Neural progenitor cell (in vitro differentiated cells): ENCODE results near the gene TTC39C. TPM values are rescaled to one million over a fixed set of nuclear protein-coding genes. Genes with fewer than 3 reads are reported as not detected.

Experiments
- DNase-seq: peaks from one replicate; pipeline ENCODE4 v3.0.0-alpha.2; 2016; ENCODE audit warnings: low spot score
- H2AFZ ChIP-seq: fragments of 200-600 bp; sonication (generic); replicated peaks from 2 replicates; pipeline ENCODE4 v1.6.1; 2016; ENCODE audit warnings: antibody characterized with exemption
- H3F3A ChIP-seq: fragments of 200-600 bp; sonication (generic); 2 replicates; pipeline ENCODE4 v1.6.1; 2016; ENCODE audit warnings: antibody characterized with exemption, low read depth
- H3K27ac ChIP-seq: fragments of 200-600 bp; sonication (generic); 2 replicates; pipeline ENCODE4 v1.5.1; 2016; ENCODE audit warnings: mild to moderate bottlenecking
- H3K27me3 ChIP-seq: fragments of 200-600 bp; sonication (generic); 2 replicates; pipeline ENCODE4 v1.6.1; 2016; ENCODE audit warnings: mild to moderate bottlenecking, moderate library complexity
- H3K36me3 ChIP-seq: fragments of 200-600 bp; sonication (generic); 2 replicates; pipeline ENCODE4 v1.5.1; 2016
- H3K4me1 ChIP-seq: fragments of 200-600 bp; sonication (generic); 2 replicates; pipeline ENCODE4 v1.6.1; 2016; ENCODE audit warnings: mixed run types
- H3K4me2 ChIP-seq: fragments of 200-600 bp; sonication (generic); 2 replicates; pipeline ENCODE4 v1.6.1; 2016
- H3K4me3 ChIP-seq: fragments of 200-600 bp; sonication (generic); 2 replicates; pipeline ENCODE4 v1.5.1; 2016
- H3K79me2 ChIP-seq: fragments of 200-600 bp; sonication (generic); 2 replicates; pipeline ENCODE4 v1.6.1; 2016; ENCODE audit warnings: low read depth
- H3K9ac ChIP-seq: fragments of 200-600 bp; sonication (generic); 2 replicates; pipeline ENCODE4 v1.6.1; 2016
- H3K9me3 ChIP-seq: fragments of 200-600 bp; sonication (generic); 2 replicates; pipeline ENCODE4 v1.5.1; 2016; ENCODE audit warnings: low read depth
- H4K20me1 ChIP-seq: fragments of 200-600 bp; sonication (generic); 2 replicates; pipeline ENCODE4 v1.6.1; 2016; ENCODE audit warnings: low read depth
- H3K27ac Mint-ChIP-seq: 3 replicates; pipeline ENCODE4 v1.8.0; 2021; ENCODE audit warnings: mixed read lengths
- H3K27me3 Mint-ChIP-seq: 2 replicates; pipeline ENCODE4 v1.8.0; 2022; ENCODE audit warnings: low read depth, mild to moderate bottlenecking, inconsistent platforms, moderate library complexity, mixed read lengths; ENCODE audit not compliant: insufficient read depth
- H3K36me3 Mint-ChIP-seq: 3 replicates; pipeline ENCODE4 v1.8.0; 2021; ENCODE audit warnings: mixed read lengths
- H3K4me1 Mint-ChIP-seq: 3 replicates; pipeline ENCODE4 v1.8.0; 2021; ENCODE audit warnings: mixed read lengths
- H3K4me3 Mint-ChIP-seq: 3 replicates; pipeline ENCODE4 v1.8.0; 2021; ENCODE audit warnings: mild to moderate bottlenecking, moderate library complexity, mixed read lengths
- H3K9me3 Mint-ChIP-seq: 3 replicates; pipeline ENCODE4 v1.8.0; 2020; ENCODE audit warnings: mixed read lengths
- EZH2 ChIP-seq: fragments of 200-600 bp; sonication (generic); IDR thresholded peaks from 2 replicates; pipeline ENCODE4 v1.6.1; 2017; ENCODE audit warnings: antibody characterized with exemption, mild to moderate bottlenecking, moderate library complexity
- EZH2phosphoT487 ChIP-seq: fragments of 200-600 bp; sonication (generic); IDR thresholded peaks from 2 replicates; pipeline ENCODE4 v1.6.1; 2017; ENCODE audit warnings: antibody characterized with exemption
- total RNA-seq: library from RNA; depleted of rRNA; stranded (reverse); fragments of >200 nt; gene quantifications from 2 replicates; pipeline ENCODE4 v1.2.3, GENCODE V29; 2015; ENCODE audit warnings: low replicate concordance
- TF ChIP-seq, protein P1 (sequence below): fragments of 200-600 bp; sonication (generic); IDR thresholded peaks from 2 replicates; pipeline ENCODE4 v1.5.1; 2017; ENCODE audit warnings: antibody characterized with exemption, mild to moderate bottlenecking

TTC39C gene
- total RNA-seq, 1 donor from 2014 or later = 27.6 TPM

DNA sequence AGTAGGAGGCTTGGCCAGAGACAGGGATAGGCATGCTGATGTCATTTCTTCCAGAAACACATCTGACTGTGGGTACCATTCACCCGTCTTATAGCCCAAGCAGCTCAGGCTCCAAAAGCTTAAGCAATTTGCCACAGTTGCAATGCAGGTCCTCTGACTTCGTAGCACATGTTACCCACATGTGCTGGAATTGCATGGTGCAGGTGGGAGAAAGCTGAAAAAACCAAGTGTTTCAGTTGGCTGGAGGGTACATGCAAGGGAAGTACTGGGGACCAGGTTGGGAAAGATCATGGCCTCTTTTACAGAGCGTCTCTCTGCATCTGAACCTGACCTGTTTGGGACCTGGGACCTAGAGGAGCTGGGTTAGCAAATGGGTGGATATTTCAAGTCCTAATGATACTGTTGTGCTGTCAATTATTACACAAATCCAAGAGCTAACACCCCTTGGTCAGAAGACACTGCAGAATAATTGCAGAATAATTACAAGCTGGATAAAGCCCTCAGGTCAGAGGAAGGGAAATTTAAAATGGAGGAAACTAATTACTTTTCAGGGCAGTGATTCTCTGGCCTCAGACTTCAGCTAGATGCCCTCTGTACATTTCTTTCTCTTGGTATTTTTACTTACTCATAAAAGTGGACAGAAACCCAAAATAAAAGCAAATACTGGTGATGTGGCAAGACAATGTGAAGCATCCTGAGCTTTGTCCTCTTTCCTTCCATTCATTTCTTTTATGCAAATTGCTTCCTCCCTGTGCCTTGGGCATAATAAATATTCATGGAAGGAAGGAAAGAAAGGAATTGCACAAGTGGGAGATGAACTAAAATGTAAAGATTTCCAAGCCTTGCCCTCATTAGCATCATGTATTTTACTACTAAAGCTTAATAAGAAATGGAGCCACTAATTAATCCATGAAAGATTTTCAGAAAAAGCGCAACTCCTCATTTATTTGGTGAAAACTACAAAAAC lies 45.6 kb upstream of the TTC39C start:
- Histone ChIP-seq H3K79me2 (no peaks in the 10 kb centered on the region), H3F3A (peaks cover 9% of the 10 kb centered on the region), H3K27me3 (no peaks in the 10 kb centered on the region), H3K4me3 (no peak overlapping the region), H2AFZ (no peak overlapping the region), H3K4me2 (no peak overlapping the region), H4K20me1 (no peaks in the 10 kb centered on the region), H3K9me3 (no peaks in the 10 kb centered on the region), H3K27ac (no peak overlapping the region), H3K9ac (no peak overlapping the region), H3K4me1 (peaks cover 9% of the 10 kb centered on the region), H3K36me3 (no peaks in the 10 kb centered on the region)
- no peak for DNase-seq
- Mint-ChIP-seq H3K4me1 (peaks cover 11% of the 10 kb centered on the region), H3K27ac (no peak overlapping the region), H3K9me3 (peaks cover 2% of the 10 kb centered on the region), H3K4me3 (no peak overlapping the region), H3K27me3 (peaks cover 3% of the 10 kb centered on the region), H3K36me3 (no peaks in the 10 kb centered on the region)
- TF ChIP-seq, protein P1, sequence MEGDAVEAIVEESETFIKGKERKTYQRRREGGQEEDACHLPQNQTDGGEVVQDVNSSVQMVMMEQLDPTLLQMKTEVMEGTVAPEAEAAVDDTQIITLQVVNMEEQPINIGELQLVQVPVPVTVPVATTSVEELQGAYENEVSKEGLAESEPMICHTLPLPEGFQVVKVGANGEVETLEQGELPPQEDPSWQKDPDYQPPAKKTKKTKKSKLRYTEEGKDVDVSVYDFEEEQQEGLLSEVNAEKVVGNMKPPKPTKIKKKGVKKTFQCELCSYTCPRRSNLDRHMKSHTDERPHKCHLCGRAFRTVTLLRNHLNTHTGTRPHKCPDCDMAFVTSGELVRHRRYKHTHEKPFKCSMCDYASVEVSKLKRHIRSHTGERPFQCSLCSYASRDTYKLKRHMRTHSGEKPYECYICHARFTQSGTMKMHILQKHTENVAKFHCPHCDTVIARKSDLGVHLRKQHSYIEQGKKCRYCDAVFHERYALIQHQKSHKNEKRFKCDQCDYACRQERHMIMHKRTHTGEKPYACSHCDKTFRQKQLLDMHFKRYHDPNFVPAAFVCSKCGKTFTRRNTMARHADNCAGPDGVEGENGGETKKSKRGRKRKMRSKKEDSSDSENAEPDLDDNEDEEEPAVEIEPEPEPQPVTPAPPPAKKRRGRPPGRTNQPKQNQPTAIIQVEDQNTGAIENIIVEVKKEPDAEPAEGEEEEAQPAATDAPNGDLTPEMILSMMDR = no peak

DNA sequence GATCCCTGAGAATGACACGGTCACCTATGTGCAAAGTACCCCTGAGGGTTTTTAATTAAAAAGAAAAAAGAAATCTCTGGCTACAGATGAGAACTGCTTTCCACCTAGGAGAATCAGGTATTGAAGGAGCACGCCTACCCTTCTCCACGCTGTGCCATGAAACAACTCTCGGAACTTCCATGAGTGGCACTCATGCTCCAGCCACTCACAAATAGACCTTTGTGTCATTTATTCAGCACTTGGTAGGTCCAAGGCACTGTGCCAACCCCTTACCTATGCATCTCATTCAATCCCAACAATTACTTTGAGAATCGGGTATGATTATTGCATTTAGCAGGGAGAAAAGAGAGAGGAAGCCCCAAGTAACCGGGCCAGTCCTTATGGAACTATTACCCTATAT lies 44.9 kb upstream of the TTC39C start:
- Mint-ChIP-seq H3K4me3 (no peak overlapping the region), H3K4me1 (peaks cover 11% of the 10 kb centered on the region), H3K27ac (no peak overlapping the region), H3K36me3 (no peaks in the 10 kb centered on the region), H3K9me3 (peaks cover 6% of the 10 kb centered on the region), H3K27me3 (peaks cover 3% of the 10 kb centered on the region)
- peaks cover 9% of the 10 kb centered on the region for H3K4me1 ChIP-seq
- no peaks in the 10 kb centered on the region for H3K9me3 ChIP-seq
- no peaks in the 10 kb centered on the region for H3K27me3 ChIP-seq
- no peak overlapping the region for H3K9ac ChIP-seq
- no peak overlapping the region for H3K27ac ChIP-seq
- no peak for DNase-seq
- no peaks in the 10 kb centered on the region for H3K79me2 ChIP-seq
- TF ChIP-seq EZH2phosphoT487 = no peak
- TF ChIP-seq, protein P1 = no peak
- TF ChIP-seq EZH2 = no peak
- H4K20me1 ChIP-seq = no peaks in the 10 kb centered on the region
- H3K4me3 ChIP-seq = no peak overlapping the region
- no peaks in the 10 kb centered on the region for H3K36me3 ChIP-seq
- H2AFZ ChIP-seq = no peak overlapping the region
- H3K4me2 ChIP-seq = no peak overlapping the region
- H3F3A ChIP-seq = peaks cover 9% of the 10 kb centered on the region

DNA sequence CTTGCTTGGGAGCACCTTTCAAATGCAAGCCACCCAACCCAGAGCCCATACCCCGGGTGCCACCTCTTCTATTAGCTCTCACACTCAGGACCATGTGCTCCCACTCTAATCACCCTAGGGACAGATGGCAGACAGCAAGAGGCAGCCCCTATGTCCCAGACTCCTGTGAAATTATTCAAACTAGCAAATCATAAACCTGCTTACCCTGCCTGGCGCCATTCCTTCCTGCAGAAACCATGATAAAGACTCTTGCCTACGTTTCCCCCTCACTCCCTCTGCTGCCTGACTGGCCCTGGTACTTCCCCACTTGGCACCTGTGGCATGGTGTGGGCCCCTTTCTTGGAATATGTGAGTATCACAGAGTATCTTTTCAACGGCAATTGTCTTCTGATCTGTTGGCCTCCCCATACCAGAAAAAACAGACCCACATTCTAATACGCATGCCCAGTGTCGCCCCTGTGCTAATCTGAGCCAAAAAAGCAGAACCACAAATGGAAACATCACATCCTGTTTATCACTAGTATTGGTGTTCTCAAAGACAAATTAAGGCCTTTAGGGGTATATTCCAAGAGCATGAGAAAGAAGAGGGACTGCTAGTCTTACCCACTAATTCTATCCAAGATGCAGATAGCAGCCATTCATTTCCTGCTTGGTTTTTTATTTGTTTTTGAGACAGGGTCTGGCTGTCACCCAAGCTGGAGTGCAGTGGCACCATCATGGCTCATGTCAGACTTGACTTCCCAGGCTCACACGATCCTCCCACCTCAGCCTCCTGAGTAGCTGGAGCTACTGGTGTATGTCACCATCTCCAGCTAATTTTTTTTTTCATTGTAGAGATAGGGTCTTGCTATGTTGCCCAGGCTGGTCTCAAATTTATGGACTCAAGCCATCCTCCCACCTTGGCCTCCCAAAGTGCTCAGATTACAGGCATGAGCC lies 44.1 kb upstream of the TTC39C start:
- Histone ChIP-seq H3K4me2 (no peak overlapping the region), H3K9ac (no peak overlapping the region), H3K9me3 (no peaks in the 10 kb centered on the region), H3K27ac (no peak overlapping the region), H4K20me1 (no peaks in the 10 kb centered on the region), H3K27me3 (no peaks in the 10 kb centered on the region), H3K4me3 (no peak overlapping the region), H3F3A (peaks cover 9% of the 10 kb centered on the region), H3K36me3 (no peaks in the 10 kb centered on the region), H3K4me1 (peaks cover 9% of the 10 kb centered on the region), H3K79me2 (no peaks in the 10 kb centered on the region), H2AFZ (no peak overlapping the region)
- TF ChIP-seq EZH2phosphoT487 (no peak), EZH2 (no peak)
- TF ChIP-seq, protein P1 = no peak
- Mint-ChIP-seq H3K27me3 (peaks cover 5% of the 10 kb centered on the region), H3K9me3 (peaks cover 11% of the 10 kb centered on the region), H3K36me3 (no peaks in the 10 kb centered on the region), H3K4me3 (no peak overlapping the region), H3K27ac (no peak overlapping the region), H3K4me1 (peaks cover 11% of the 10 kb centered on the region)
- no peak for DNase-seq
